ENCODE data around the gene SUSD4. TPM values are rescaled to one million over a fixed set of nuclear protein-coding genes. Genes with fewer than 3 reads are reported as not detected.

Gene SUSD4
- polyA plus RNA-seq, 3 donors from 2014 or later = not detected

- peaks cover 3 to 9% (median 6%) of the 10 kb centered on the region in 3 donors for H3K27me3 Mint-ChIP-seq (ENCODE audit: low read depth in 3 of 3)
- H3K27ac Mint-ChIP-seq = no peak overlapping the region
- no peaks in the 10 kb centered on the region for H3K36me3 Mint-ChIP-seq
- H3K4me1 Mint-ChIP-seq = no peaks in the 10 kb centered on the region
- no peak for DNase-seq
- no peaks in the 10 kb centered on the region for H3K9me3 Mint-ChIP-seq
- no peak overlapping the region for H3K4me3 Mint-ChIP-seq
Observed at GRCh38 chr1:223348439-223348838, 15.5 kb downstream of the SUSD4 start.

GRCh38 chr1:223347583-223347982, 16.4 kb downstream of the SUSD4 start:
- H3K9me3 Mint-ChIP-seq = no peaks in the 10 kb centered on the region
- H3K27me3 Mint-ChIP-seq (ENCODE audit: low read depth in 3 of 3) = peaks cover 2 to 7% (median 3%) of the 10 kb centered on the region in 3 donors
- H3K36me3 Mint-ChIP-seq = no peaks in the 10 kb centered on the region
- DNase-seq = no peak
- no peak overlapping the region for H3K27ac Mint-ChIP-seq
- no peaks in the 10 kb centered on the region for H3K4me1 Mint-ChIP-seq
- H3K4me3 Mint-ChIP-seq = no peak overlapping the region

- Mint-ChIP-seq H3K27ac (no peak overlapping the region), H3K36me3 (no peaks in the 10 kb centered on the region), H3K27me3 (ENCODE audit: low read depth in 3 of 3) (peaks cover 2 to 4% (median 3%) of the 10 kb centered on the region in 3 donors), H3K4me3 (no peak overlapping the region), H3K9me3 (no peaks in the 10 kb centered on the region), H3K4me1 (no peaks in the 10 kb centered on the region)
- DNase-seq = no peak
Observed at GRCh38 chr1:223346311-223346710, 17.7 kb downstream of the SUSD4 start.

GRCh38 chr1:223345720-223346119, 18.3 kb downstream of the SUSD4 start:
- H3K4me3 Mint-ChIP-seq = no peak overlapping the region
- H3K4me1 Mint-ChIP-seq = no peaks in the 10 kb centered on the region
- no peak for DNase-seq
- peaks cover 2 to 4% (median 3%) of the 10 kb centered on the region in 3 donors for H3K27me3 Mint-ChIP-seq (ENCODE audit: low read depth in 3 of 3)
- H3K36me3 Mint-ChIP-seq = no peaks in the 10 kb centered on the region
- no peak overlapping the region for H3K27ac Mint-ChIP-seq
- no peaks in the 10 kb centered on the region for H3K9me3 Mint-ChIP-seq

GRCh38 chr1:223344491-223344890, 19.5 kb downstream of the SUSD4 start:
- no peaks in the 10 kb centered on the region for H3K4me1 Mint-ChIP-seq
- H3K36me3 Mint-ChIP-seq = no peaks in the 10 kb centered on the region
- DNase-seq = no peak
- no peak overlapping the region for H3K4me3 Mint-ChIP-seq
- peaks cover 4 to 5% (median 4%) of the 10 kb centered on the region in 3 donors for H3K27me3 Mint-ChIP-seq (ENCODE audit: low read depth in 3 of 3)
- no peaks in the 10 kb centered on the region for H3K9me3 Mint-ChIP-seq
- H3K27ac Mint-ChIP-seq = no peak overlapping the region

- Mint-ChIP-seq H3K4me3 (no peak overlapping the region), H3K9me3 (no peaks in the 10 kb centered on the region), H3K4me1 (no peaks in the 10 kb centered on the region), H3K27me3 (ENCODE audit: low read depth in 3 of 3) (peaks cover 4 to 7% (median 5%) of the 10 kb centered on the region in 3 donors), H3K36me3 (no peaks in the 10 kb centered on the region), H3K27ac (no peak overlapping the region)
- no peak for DNase-seq
Observed at GRCh38 chr1:223343692-223344091, 20.3 kb downstream of the SUSD4 start.

GRCh38 chr1:223341121-223341520, 22.9 kb downstream of the SUSD4 start:
- no peak for DNase-seq
- H3K27ac Mint-ChIP-seq = no peak overlapping the region
- no peak overlapping the region for H3K4me3 Mint-ChIP-seq
- H3K27me3 Mint-ChIP-seq (ENCODE audit: low read depth in 3 of 3) = peaks cover 3 to 13% (median 9%) of the 10 kb centered on the region in 3 donors
- no peaks in the 10 kb centered on the region for H3K36me3 Mint-ChIP-seq
- H3K9me3 Mint-ChIP-seq = no peaks in the 10 kb centered on the region
- no peaks in the 10 kb centered on the region for H3K4me1 Mint-ChIP-seq

GRCh38 chr1:223340637-223341036, 23.3 kb downstream of the SUSD4 start:
- H3K4me1 Mint-ChIP-seq = no peaks in the 10 kb centered on the region
- no peak overlapping the region for H3K27ac Mint-ChIP-seq
- DNase-seq = no peak

GRCh38 chr1:223339861-223340260, 24.1 kb downstream of the SUSD4 start:
- no peaks in the 10 kb centered on the region for H3K4me1 Mint-ChIP-seq
- H3K9me3 Mint-ChIP-seq = no peaks in the 10 kb centered on the region
- no peak for DNase-seq
- H3K4me3 Mint-ChIP-seq = no peak overlapping the region
- no peak overlapping the region for H3K27ac Mint-ChIP-seq
- H3K36me3 Mint-ChIP-seq = no peaks in the 10 kb centered on the region
- H3K27me3 Mint-ChIP-seq (ENCODE audit: low read depth in 3 of 3) = peaks cover 3 to 13% (median 9%) of the 10 kb centered on the region in 3 donors

More at GRCh38 chr1:223340637-223341036, 23.3 kb downstream of the SUSD4 start:
- H3K9me3 Mint-ChIP-seq = no peaks in the 10 kb centered on the region
- H3K36me3 Mint-ChIP-seq = no peaks in the 10 kb centered on the region
- H3K27me3 Mint-ChIP-seq (ENCODE audit: low read depth in 3 of 3) = peaks cover 3 to 13% (median 9%) of the 10 kb centered on the region in 3 donors
- H3K4me3 Mint-ChIP-seq = no peak overlapping the region

GRCh38 chr1:223338811-223339746, 24.9 kb downstream of the SUSD4 start:
- Mint-ChIP-seq H3K4me1 (no peaks in the 10 kb centered on the region), H3K27ac (no peak overlapping the region), H3K9me3 (peaks cover 0 to 1% (median 0%) of the 10 kb centered on the region in 6 donors), H3K4me3 (no peak overlapping the region), H3K27me3 (ENCODE audit: low read depth in 3 of 3) (peaks cover 3 to 15% (median 9%) of the 10 kb centered on the region in 3 donors), H3K36me3 (no peaks in the 10 kb centered on the region)
- DNase-seq = no peak

GRCh38 chr1:223337174-223337869, 26.7 kb downstream of the SUSD4 start:
- Mint-ChIP-seq H3K27me3 (ENCODE audit: low read depth in 3 of 3) (peaks cover 2 to 16% (median 13%) of the 10 kb centered on the region in 3 donors), H3K9me3 (peaks cover 0 to 2% (median 0%) of the 10 kb centered on the region in 6 donors), H3K4me1 (no peaks in the 10 kb centered on the region), H3K36me3 (no peaks in the 10 kb centered on the region), H3K27ac (no peak overlapping the region), H3K4me3 (no peak overlapping the region)
- no peak for DNase-seq

- no peak overlapping the region for H3K27ac Mint-ChIP-seq
- peaks cover 0 to 16% (median 14%) of the 10 kb centered on the region in 3 donors for H3K27me3 Mint-ChIP-seq (ENCODE audit: low read depth in 3 of 3)
- peaks cover 0 to 2% (median 0%) of the 10 kb centered on the region in 6 donors for H3K9me3 Mint-ChIP-seq
Observed at GRCh38 chr1:223334156-223334555, 29.8 kb downstream of the SUSD4 start.

GRCh38 chr1:223332997-223333396, 31.0 kb downstream of the SUSD4 start:
- H3K27ac Mint-ChIP-seq = no peak overlapping the region
- peaks cover 0 to 2% (median 0%) of the 10 kb centered on the region in 6 donors for H3K9me3 Mint-ChIP-seq
- H3K4me1 Mint-ChIP-seq = no peaks in the 10 kb centered on the region
- no peaks in the 10 kb centered on the region for H3K36me3 Mint-ChIP-seq
- H3K4me3 Mint-ChIP-seq = no peak overlapping the region
- peaks cover 0 to 23% (median 14%) of the 10 kb centered on the region in 3 donors for H3K27me3 Mint-ChIP-seq (ENCODE audit: low read depth in 3 of 3)
- DNase-seq = no peak

More at GRCh38 chr1:223334156-223334555, 29.8 kb downstream of the SUSD4 start:
- Mint-ChIP-seq H3K4me3 (no peak overlapping the region), H3K4me1 (no peaks in the 10 kb centered on the region), H3K36me3 (no peaks in the 10 kb centered on the region)
- no peak for DNase-seq

GRCh38 chr1:223331929-223332328, 32.0 kb downstream of the SUSD4 start:
- H3K27me3 Mint-ChIP-seq (ENCODE audit: low read depth in 3 of 3) = peaks cover 0 to 21% (median 8%) of the 10 kb centered on the region in 3 donors
- H3K9me3 Mint-ChIP-seq = peaks cover 0 to 2% (median 0%) of the 10 kb centered on the region in 6 donors
- no peaks in the 10 kb centered on the region for H3K36me3 Mint-ChIP-seq
- no peaks in the 10 kb centered on the region for H3K4me1 Mint-ChIP-seq
- no peak overlapping the region for H3K27ac Mint-ChIP-seq
- H3K4me3 Mint-ChIP-seq = no peak overlapping the region
- no peak for DNase-seq

Data from immature natural killer cell (primary cell).